Hematopoietic multipotent progenitor cell treated with erythropoietin and hydrocortisone succinate and interleukin-3 and kit ligand, for 8 days (in vitro differentiated cells): ENCODE measurements around the gene PDXP.
"Not testable (repeated sequence)": the region's sequence is repeated elsewhere in the genome, so short reads cannot be mapped to it uniquely, and the experiment has no call there.

Source experiments
- DNase-seq: peaks from one replicate; pipeline ENCODE4 v3.0.0-alpha.2; 2015

Gene PDXP

GRCh38 chr22:37658133-37659065 lies at the start of gene PDXP:
Gene PDXP, plus strand, starts transcription at chr22:37658723. Its CDS starts 60 bp downstream, at chr22:37658783.
- DNase-seq = peak; percentile 100

GRCh38 chr22:37609240-37610152 lies 49.0 kb upstream of the PDXP start:
- peak; percentile 35 for DNase-seq

GRCh38 chr22:37610153-37610475 lies 48.4 kb upstream of the PDXP start:
- DNase-seq = not testable (repeated sequence)

DNA sequence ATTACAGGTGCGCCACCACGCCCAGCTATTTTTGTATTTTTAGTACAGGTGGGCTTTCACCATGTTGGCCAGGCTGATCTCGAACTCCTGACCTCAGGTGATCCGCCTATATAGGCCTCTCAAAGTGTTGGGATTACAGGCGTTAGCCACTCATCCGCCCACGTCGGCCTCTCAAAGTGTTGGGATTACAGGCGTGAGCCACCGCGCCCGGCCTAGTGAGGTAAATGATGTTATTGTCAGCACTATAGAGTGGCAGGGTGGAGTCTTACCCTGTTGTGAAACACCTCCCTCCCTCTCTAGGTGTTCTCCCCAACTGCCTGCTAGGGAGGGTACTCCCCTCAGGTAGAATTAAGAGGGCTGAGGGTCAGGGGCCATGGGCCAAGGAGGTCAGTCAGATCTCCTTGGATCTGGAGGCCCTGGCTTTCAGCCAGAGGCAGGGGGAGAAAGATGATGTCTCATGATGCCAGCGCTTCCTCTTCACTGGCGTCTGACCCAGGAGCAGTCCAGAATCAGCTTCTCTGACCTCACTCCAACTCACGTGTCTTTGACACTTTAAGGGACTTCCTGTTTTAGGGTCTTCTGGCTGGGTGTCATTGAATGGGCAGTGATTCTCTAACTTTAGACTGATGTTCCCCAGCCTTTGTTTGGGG lies 47.9 kb upstream of the PDXP start:
- DNase-seq = no peak

DNA sequence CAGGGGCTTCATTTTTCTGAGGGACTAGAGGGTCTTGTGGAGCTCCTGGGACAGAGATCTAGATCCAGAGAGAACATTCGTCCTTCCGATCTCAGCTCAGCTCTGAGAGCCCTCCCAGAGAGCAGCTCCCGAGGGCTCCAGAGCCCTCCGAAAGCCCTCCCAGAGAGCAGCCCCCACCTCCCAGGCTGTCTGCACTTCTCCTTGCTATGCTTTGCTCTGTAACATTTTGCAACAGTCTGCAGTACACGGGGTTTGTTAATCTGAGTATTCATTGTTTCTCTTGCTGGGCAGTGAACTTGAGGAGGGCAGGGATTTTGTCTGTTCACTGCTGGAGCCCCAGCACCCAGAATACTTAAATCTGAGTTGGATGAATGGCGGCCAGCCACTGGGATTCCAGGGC lies 47.3 kb upstream of the PDXP start:
- DNase-seq = no peak

DNA sequence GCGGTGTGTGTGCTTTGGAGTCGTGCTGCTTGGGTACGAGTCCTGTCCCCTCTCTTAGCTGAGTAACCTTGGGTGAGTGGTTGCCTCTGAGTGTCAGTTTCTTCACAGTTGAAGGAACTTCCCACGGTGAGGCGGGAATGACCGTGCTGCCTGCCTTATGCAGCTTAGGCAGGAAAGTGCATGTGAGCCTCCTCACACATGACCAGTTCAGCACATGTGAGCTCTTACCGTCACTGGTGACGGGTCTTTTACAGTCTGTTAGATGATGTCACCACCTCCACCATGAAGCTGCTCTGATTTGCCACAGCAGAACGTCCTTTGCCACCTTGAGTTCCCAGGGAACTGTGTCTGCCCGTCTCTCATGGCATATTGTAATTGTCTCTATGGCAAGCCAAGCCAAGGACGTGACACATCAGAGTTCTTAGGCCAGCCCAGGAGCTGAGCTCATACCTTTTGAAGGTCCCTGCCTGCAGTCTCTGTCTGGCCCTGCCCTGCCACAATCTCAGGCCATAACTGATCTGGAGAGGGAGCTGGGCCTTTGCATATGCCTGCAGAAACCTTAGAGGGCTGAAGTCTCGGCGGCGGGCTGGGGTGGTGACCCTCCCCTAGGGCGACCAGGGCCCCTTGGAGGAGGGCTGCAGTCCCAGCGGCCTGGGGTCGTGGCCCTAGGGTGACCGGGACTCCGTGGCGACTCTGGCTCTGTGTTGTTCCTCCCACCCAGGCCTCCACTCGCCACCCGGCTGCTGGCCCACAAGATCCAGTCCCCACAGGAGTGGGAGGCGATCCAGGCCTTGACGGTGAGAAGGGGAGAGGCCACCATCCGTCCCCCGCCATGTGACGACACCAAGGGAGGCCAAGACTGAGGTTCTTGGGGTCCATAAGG lies 42.1 kb upstream of the PDXP start:
- DNase-seq = no peak

GRCh38 chr22:37617431-37617830 lies 41.1 kb upstream of the PDXP start:
- no peak for DNase-seq

GRCh38 chr22:37618072-37618656 lies 40.4 kb upstream of the PDXP start:
- no peak for DNase-seq

GRCh38 chr22:37618674-37619073 lies 39.8 kb upstream of the PDXP start:
- DNase-seq = no peak

GRCh38 chr22:37619991-37620390 lies 38.5 kb upstream of the PDXP start:
- no peak for DNase-seq

GRCh38 chr22:37621352-37621860 lies 37.1 kb upstream of the PDXP start:
- DNase-seq = no peak

DNA sequence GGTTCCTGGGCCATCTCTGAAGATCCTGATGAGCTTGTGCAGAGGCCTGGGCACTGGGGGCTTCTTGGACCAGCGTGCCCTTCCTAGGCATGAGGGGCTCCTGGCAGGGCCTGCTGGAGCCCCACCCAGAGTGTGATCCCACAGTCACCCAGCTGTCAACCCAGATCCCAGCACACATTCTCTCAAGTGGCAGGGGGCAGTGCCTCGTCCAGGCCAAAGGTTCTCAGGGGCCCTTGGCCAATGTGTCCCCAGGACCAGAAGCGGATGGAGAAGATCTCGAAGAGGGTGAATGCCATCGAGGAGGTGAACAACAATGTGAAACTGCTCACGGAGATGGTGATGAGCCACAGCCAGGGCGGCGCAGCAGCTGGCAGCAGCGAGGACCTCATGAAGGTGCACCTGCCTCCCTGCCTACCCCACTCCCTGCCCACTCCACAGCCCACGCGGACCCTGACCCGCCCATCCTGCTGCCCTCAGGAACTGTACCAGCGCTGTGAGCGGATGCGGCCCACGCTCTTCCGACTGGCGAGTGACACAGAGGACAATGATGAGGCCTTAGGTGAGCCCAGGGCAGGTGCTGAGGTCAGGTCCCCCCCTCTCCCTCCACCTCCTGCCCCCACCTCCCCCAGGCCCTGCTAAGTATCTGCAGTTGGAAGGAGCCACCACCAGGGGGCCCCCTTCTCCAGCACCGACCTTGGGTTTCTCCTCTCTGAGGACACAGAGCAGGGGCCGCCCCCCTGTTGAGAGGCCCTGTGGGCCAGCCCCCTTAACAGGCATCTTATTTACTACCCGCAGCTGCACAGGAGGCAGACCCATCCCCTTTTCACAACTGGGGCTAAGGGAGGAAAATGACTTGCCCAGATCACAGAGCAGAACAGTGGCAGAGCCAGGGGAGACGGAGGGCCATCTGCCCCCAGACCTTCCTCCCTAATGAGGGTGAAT lies 35.2 kb upstream of the PDXP start:
- peak; percentile 58 for DNase-seq

DNA sequence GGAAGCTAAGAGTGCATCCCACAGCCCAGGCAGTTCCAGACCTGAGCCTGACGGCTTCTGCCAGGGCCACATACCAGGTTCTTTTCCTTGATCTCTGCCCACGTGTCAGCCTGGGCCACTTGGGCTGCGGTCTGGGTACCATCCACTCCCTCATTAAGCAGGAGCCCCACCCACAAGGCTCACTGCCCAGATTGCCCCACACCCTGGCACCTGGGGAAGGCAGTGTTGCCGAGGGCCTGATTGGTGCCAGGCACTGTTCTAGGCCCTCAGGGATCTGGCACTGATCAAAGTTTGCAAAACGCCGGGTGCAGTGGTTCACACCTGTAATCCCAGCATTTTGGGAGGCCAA lies 34.5 kb upstream of the PDXP start:
- DNase-seq = no peak

DNA sequence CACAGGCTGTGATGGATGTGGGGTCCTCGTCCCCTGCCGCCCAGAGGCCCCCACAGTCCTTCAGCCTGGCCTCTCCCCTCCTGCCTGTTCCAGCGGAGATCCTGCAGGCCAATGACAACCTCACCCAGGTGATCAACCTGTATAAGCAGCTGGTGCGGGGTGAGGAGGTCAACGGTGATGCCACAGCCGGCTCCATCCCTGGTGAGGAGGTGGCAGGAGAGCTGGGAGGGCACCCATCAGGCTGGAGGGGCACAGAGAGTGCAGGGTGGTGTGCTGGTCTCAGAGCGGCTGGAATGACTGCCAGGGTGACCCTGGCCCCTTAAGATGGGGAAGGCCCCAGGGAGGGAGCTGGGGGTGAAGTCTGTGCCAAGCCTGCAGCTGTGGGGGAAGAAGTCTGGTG lies 33.6 kb upstream of the PDXP start:
- DNase-seq = no peak

DNA sequence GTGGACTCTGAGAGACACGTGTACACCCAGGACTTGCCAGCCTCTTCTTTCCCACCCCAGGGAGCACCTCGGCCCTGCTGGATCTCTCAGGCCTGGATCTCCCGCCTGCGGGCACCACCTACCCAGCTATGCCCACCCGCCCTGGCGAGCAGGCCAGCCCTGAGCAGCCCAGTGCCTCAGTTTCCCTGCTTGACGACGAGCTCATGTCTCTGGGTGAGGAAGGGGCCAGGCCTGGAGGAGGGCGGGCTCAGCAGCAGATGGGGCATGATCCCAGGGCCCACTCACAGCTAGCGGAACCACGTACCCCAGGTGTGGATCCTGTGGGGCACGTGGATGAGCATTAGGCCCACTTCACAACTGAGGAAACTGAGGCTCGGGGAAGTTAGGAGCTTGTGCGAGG lies 32.8 kb upstream of the PDXP start:
- no peak for DNase-seq

- DNase-seq = no peak
Measured at GRCh38 chr22:37626144-37626543, 32.4 kb upstream of the PDXP start.

GRCh38 chr22:37626556-37627075 lies 31.9 kb upstream of the PDXP start:
- no peak for DNase-seq

- no peak for DNase-seq
Measured at GRCh38 chr22:37627121-37627520, 31.4 kb upstream of the PDXP start.

DNA sequence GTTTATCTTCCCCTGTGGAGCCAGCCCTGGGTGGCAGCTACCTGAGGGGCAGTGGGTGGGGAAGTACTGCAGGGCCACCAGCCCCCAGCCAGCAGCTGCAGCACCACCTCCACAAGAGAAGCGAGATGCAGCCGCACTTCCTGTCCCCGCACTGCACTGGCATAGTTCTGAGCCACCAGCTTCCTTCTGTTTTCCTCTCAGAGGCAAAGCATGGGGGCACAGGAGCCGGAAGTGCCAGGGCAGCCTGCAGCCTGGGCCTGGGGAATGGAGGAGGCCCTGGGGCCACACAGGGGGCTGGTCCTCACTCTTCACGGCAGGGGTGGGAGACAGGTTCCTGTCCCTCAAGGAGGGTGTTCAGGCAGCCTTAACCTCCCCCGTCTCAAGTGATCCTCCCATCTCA lies 31.0 kb upstream of the PDXP start:
- no peak for DNase-seq

DNA sequence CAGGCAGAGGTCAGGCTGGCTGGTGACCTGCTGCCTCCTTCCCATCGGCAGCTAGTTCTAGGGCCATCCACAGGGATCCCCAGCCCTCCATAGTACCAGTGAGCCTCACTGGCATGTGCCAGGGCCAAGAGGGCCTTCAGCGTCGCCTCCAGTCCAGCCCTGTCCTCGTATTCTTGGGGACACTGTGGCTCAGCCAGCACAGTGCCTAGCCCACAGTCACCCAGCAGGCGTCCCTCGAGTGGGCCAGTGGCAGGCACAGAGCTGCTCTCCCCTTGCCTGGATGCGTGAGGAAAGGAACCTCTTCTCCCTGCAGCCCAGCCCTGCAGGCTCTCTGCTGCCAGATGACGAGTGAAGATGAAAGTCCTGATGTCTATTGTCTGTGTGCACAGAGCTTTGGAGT lies 29.7 kb upstream of the PDXP start:
- no peak for DNase-seq
